M059J (cell line): Measurements from ENCODE around the gene TNFRSF13B. TPM values are rescaled to one million over a fixed set of nuclear protein-coding genes. Genes with fewer than 3 reads are reported as not detected.
A peak's percentile ranks its signal among the peaks of the same experiment; 100 is the strongest.
"Not testable (repeated sequence)": the region's sequence is repeated elsewhere in the genome, so short reads cannot be mapped to it uniquely, and the experiment has no call there.

Source experiments
- DNase-seq: peaks from one replicate; pipeline ENCODE4 v3.0.0-alpha.2; 2012; ENCODE audit warnings: low read depth
- total RNA-seq: library from RNA; depleted of rRNA; stranded (reverse); fragments of >200 nt; shearing (Covaris generic); gene quantifications from 2 replicates; pipeline ENCODE4 v1.2.3, GENCODE V29; 2014; rRNA removed

The TNFRSF13B gene
- total RNA-seq, 1 experiment from 2014 or later: not detected

DNA sequence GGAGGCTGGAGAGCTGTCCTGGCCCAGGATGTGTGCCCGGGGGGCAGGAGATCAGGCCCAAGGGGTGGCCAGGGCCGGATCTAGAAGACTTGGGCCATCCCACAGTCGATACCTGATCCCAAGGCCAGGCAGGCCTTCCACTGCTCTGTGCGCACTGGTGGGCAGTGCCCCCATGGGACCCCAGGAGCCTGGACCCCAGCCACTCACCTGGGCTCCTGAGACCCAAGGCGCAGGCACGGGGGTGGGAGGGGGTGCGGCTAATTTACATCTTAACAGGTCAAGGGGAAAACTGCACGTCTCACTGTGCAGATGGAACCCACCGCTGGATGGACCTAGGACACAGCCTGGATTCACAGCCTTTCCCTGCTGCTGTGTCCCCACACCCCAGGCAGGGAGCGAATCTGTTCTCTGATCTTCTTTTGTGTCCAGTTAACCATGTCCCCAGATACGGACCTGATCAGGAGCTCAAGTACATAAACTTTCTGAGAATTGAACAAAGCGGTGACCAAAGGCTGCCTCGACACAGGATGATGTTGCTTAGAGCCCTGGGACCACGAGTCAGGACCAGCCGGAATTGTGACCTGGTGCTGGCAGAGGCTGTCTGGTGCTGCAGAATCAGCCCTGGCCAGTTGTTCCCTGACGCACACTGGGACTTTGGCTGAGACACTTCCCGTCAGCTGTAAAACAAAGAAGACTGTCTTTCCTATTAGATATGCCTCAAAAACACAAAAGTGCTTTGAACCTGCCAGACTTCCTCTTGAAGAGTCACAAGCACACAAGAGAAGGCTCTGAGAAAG is 60.6 kb downstream of the TNFRSF13B start:
- no peak for DNase-seq

DNA sequence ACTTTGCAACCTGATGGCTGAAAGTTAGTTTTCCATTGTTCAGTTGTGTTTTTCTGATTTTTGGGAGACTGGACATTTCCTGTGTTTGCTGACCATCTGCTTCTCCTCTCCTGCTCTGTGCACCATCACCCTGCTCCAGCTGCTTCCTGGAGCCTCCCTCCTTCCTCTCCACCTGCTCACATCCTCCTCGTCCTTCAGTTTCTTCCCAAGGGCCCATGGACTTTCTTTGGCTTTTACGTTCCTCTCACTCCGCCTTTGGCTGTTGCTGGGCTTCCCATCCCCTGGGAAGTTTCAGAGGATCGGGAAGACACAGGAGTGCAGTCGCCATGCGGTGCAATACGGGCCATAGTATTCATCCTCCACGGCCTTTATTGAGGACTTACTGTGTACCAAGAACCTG is 61.6 kb downstream of the TNFRSF13B start:
- DNase-seq: no peak

DNA sequence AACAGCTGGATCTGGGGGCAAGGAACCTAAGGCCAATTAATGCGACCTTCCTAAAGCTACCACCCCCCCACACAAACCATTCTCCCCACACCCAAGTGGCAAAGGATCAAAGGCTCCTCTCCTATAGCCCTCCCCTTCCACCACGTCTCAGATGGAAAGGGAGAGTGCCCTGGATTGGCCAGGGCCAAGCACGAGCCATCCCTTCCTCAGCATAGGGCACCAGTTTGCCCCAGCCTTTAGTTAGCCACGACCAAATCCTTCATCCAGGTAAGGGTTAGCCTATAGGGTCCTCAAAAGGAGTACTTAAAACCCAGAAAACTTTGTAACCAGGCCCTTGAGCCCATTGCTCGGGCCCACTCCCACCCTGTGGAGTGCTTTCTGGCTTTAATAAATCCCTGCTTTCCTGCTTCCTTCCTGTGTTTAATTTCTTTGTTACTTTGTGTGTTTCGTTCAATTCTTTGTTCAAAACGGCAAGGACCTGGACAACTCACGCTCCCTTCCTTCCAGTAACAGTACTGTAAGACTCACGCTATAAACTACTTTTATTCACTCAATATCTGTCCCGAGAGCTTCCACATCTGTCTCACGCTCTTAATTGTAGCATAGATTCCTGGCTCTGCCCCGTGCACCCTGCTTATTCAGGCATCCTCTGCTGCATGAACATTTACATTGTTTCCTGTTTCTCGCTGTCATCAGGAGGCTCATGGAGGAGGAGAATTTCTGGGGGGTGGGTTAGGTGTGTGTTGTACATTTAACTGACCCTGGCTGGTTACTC is 62.3 kb downstream of the TNFRSF13B start:
- no peak for DNase-seq

DNA sequence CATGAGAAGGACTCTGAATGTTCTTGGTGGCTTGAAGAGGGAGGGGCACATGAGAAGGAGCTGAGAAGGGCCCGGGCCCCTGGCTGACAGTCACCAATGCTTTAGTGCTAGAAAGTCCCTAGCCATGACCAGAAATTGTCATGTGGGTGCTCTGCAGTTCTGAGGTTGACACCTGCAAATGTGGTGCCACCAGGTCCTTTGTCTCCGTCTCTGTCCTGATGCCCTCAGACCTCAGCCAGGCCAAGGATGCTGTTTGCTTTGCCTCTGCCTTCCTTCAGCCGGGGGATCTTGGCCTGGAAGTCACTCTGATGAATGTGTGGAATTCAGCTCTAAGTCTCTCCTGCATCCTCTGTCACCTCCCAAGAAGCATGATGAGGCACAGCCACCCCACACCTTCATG is 63.6 kb downstream of the TNFRSF13B start:
- no peak for DNase-seq

DNA sequence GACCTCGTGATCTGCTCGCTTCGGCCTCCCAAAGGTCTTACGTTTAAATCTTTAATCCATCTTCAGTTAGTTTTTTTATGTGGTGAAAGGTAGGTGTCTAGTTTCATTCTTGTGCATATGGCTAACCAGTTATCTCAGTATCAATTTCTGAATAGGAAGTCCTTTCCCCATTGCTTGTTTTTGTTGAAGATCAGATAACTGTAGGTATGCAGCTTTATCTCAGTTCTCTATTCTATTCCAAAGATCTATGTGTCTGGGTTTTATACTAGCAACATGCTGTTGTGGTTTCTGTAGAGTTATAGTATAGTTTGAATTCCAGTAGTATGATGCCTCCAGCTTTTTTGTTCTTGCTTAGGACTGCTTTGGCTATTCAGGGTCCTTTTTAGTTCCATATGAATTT is 65.2 kb downstream of the TNFRSF13B start:
- DNase-seq: peak; percentile 19

DNA sequence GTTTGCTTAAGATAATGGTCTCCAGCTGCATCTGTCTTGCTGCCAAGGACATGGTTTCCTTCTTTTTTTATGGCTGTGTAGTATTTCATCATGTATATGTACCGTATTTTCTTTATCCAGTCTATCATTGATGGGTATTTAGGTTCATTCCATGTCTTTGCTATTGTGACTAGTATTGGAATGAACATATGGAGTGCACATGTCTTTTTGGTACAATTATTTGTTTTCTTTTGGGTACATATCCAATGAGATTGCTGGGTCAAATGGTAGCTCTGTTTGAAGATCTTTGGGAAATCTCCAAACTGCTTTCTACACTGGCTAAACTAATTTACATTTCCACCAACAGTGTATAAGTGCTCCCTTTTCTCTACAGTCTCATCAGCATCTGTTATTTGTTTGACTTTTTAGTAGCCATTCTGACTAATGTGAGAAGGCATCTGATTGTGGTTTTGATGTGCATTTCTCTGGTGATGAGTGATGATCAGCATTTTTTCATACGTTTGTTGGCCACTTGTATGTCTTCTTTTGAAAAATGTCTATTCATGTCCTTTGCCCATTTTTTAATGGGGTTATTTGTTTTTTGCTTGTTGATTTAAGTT is 66.2 kb downstream of the TNFRSF13B start:
- peak; percentile 91 for DNase-seq

DNA sequence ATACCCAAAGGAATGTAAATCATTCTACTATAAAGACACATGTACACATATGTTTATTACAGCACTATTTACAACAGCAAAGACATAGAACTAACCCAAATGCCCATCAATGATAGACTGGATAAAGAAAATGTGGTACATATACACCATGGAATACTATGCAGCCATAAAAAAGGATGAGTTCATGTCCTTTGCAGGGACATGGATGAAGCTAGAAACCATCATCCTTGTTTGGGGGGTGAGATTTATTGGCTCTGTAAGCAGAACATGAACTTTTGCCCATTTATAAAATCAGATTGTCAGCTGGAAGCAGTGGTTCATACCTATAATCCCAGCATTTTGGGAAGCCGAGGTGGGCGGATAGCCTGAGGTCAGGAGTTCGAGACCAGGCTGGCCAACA is 68.8 kb downstream of the TNFRSF13B start:
- DNase-seq: not testable (repeated sequence)

DNA sequence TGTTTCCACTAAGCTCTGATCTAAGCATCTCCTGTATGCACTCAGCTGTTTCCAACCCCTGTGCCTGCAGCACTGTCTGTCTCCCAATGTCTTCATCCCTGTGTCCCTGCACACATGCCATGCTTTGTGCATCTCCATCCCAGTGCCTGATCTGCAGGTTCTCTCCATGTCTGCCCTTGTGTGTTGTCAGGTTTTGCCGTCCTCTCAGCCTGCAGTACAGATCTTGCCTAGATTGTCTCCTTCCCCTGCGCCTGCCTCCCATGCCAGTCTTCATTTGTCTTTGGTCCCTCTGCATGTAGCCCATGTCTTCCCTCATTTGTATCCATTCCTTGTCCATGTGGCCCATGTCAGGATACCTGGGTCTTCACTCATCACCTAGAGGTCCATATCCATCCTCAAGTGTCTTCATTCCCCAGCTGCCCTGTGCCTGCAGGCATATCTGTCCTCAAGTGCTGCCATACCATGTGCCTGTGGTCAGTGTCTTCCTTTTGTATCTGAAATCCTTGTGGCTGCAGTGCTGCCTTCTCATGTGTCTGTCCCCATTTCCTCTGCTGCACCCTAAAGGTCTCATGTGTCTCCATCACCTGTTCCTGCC is 71.5 kb downstream of the TNFRSF13B start:
- DNase-seq: no peak

DNA sequence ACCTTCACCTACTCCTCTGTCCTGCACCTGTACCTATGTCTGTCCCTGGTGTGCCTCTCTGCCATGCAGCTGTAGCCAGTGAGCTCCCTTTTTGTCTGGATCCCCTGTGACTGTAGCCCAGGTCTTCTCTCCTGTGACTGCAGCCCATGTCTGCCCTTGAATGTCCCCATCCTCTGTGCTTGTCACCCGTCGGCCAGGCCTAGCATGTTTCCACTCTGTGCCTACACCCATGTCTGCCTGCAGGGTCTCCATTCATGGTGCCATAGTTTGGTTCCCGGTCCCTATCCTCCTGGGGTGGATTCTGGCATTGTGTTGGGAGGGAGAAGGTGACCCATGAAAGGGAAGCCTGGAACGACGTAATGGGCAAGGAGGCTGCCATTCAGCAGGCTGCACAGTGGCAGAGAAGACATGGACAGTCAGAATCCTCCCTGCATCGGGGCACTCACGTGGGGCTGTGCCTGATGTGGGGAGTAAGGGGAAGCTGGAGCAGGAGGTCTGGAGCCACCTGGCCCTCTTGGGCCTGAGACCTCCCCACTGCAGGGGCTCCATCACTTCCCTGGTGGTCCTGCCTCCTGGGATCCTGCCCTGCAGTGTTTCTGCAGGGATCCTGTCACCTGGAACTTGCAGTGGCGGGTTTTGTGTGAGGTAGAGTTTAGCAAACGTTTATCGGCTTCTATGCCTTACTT is 74.6 kb downstream of the TNFRSF13B start:
- DNase-seq: not testable (repeated sequence)

DNA sequence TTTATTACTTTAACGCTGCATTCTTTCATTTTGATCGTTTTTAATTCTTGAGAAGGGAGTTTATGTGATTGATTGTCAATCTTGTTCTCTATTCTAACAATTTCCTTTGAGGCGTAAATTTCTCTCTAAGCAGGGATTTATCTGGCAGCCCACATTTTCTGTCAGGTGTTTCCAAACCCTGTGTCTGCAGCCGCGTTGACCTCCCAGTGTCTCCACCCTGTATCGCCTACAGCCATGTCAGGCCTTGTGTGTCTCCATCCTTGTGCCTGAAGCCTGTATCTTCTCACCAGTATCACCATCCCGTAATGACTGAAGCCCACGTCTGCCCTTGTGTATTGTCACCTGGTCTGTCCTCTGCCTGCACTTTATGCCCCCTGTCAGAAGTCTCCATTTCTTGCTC is 75.7 kb downstream of the TNFRSF13B start:
- DNase-seq: not testable (repeated sequence)

DNA sequence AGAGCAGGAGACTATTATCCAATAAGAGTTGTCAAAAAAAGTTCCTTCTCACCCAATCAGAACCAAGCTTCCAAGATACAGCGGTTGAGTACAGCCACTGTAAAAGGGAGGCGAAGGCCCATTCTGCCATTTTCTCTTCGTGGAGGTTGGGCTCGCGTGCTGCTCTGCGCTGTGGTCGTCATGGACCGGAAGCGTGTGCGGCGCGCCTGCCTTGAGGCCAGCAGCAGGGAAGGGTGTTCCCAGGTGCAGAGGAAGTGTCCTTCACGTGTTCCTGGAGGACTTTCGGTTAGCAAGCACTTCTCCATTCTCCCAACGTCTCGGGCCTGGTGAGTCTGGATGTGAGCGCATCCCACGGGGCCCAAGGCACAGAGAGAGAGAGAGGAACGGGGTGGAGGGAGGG is 78.4 kb downstream of the TNFRSF13B start:
- not testable (repeated sequence) for DNase-seq

DNA sequence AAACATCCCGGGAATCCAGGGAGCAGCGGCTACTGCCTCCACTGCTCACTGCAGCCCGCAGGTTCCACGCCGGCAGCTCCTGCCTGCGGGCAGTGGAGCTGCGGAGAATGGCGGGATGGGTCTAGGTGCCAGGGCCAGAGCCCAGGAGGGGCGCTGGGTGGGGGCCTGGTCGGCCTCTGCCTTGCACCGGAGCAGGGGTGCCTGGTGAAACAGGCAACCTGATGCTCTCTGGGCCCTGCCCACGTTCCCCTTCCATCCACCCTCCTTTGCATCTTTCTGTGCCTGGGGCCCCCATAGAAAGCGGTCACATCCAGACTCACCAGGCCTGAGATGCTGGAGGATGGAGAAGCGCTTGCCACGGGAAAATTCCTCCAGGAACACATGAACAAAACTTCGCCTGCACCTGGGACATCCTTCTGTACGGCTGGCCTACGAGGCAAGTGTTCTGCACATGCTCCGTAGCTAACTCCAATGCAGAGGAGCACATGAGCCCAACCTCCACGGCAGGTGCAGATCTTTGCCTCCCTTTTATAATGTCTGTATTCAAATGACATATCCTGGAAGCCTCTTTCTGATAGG is 79.0 kb downstream of the TNFRSF13B start:
- not testable (repeated sequence) for DNase-seq

DNA sequence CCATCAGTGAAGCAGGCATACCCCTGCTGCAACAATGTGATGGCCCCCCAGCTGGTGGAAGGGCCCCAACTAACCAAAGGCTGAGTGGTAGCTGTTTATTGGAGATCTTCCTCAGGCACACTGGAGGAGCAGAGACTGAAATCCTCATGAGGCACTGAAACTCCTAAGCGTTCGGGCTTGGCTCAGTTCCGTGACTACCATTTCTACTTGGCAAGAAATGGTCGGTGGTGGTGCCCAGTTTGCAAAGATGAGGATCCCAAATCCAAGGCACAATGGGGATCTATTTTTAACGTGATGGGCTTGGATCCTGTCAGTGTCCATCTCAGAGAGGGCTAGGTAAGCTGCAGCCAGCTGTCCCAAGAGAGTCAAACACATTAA is 82.8 kb downstream of the TNFRSF13B start:
- no peak for DNase-seq

Other genes with a start within 250 kb of the TNFRSF13B start
- gene MPRIP, start 70.3 kb upstream of the TNFRSF13B start, total RNA-seq: 78.2 and 127 TPM in 2 replicates
- gene PLD6, start 234.2 kb upstream of the TNFRSF13B start, total RNA-seq: not detected in 2 replicates